NT2/D1 (cell line): ENCODE measurements around the gene ZNF23.

Experiments used
- DNase-seq: peaks from one replicate; pipeline ENCODE4 v3.0.0-alpha.2; 2011; ENCODE audit warnings: low read depth, low spot score
- H3K27me3 ChIP-seq: 2 replicates; pipeline ENCODE4 v1.6.0; 2011; ENCODE audit warnings: mild to moderate bottlenecking; ENCODE audit not compliant: insufficient read length, insufficient read depth
- H3K36me3 ChIP-seq: 2 replicates; pipeline ENCODE4 v1.6.1; 2011; ENCODE audit warnings: mild to moderate bottlenecking, low read length, mixed read lengths; ENCODE audit not compliant: insufficient read depth, insufficient read length
- H3K4me1 ChIP-seq: 2 replicates; pipeline ENCODE4 v1.5.1; 2011; ENCODE audit not compliant: insufficient read depth, insufficient read length
- H3K4me3 ChIP-seq: 2 replicates; pipeline ENCODE4 v1.5.1; 2011; ENCODE audit warnings: low read depth; ENCODE audit not compliant: insufficient read length
- H3K9ac ChIP-seq: 2 replicates; pipeline ENCODE4 v1.6.0; 2011; ENCODE audit warnings: low read depth; ENCODE audit not compliant: insufficient read length
- H3K9me3 ChIP-seq: 2 replicates; pipeline ENCODE4 v1.5.1; 2011; ENCODE audit warnings: mild to moderate bottlenecking, low read length; ENCODE audit not compliant: insufficient read depth
- SUZ12 ChIP-seq: IDR thresholded peaks from 2 replicates; pipeline ENCODE4 v1.6.1; 2011; ENCODE audit not compliant: insufficient read length, insufficient read depth; ENCODE audit errors: extremely low read depth
- YY1 ChIP-seq: IDR thresholded peaks from 2 replicates; pipeline ENCODE4 v1.6.1; 2011; ENCODE audit not compliant: insufficient read length, insufficient read depth
- ZNF274 ChIP-seq: IDR thresholded peaks from 2 replicates; pipeline ENCODE4 v1.6.1; 2011; ENCODE audit warnings: mild to moderate bottlenecking, low read depth, low read length

Gene ZNF23

DNA sequence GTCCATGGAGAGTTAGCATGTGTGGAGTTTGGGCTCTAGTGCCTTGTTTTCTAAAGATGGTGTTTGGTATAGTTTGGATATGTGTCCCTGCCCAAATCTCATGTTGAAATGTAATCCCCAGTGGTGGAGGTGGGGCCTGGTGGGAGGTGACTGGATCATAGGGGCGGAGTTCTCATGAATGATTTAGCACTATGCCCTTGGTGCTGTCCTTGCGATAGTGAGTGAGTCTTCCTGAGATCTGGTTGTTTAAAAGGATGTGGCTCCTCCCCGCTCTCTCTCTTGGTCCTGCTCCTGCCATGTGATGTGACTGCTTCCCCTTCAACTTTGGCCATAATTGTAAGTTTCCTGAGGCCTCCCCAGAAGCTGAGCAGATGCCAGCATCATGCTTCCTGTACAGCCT lies 36.0 kb upstream of the ZNF23 start:
- no peak for DNase-seq
- H3K9me3 ChIP-seq, result no peaks in the 10 kb centered on the region
- no peaks in the 10 kb centered on the region for H3K36me3 ChIP-seq
- no peak for TF ChIP-seq ZNF274
- TF ChIP-seq YY1, result no peak
- no peak for TF ChIP-seq SUZ12
- H3K27me3 ChIP-seq, result no peaks in the 10 kb centered on the region
- H3K4me3 ChIP-seq, result no peak overlapping the region
- H3K4me1 ChIP-seq, result no peaks in the 10 kb centered on the region
- no peak overlapping the region for H3K9ac ChIP-seq

DNA sequence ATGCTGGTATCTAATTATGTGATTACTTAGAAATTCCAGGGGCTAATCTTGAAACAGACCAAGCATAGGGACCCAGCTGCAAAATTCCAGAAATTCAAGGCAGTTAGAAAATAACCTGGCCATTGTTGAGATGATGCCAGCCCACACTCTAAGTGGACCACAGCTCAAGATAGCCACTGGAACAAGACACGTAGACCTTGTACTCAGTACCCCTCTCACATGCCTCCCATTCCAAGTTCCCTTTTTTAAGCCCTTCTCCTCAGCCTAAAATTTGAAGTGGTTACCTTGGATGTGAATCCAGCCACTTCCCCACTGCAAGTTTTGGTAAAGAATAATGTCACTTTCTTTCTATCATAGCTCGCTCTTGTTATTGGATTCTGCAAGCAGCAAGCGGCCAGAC lies 31.2 kb upstream of the ZNF23 start:
- DNase-seq, result no peak
- H3K4me3 ChIP-seq, result no peak overlapping the region
- H3K9me3 ChIP-seq, result no peaks in the 10 kb centered on the region
- no peaks in the 10 kb centered on the region for H3K4me1 ChIP-seq
- H3K36me3 ChIP-seq, result no peaks in the 10 kb centered on the region
- H3K9ac ChIP-seq, result no peak overlapping the region
- no peaks in the 10 kb centered on the region for H3K27me3 ChIP-seq
- TF ChIP-seq ZNF274, result no peak
- no peak for TF ChIP-seq SUZ12
- no peak for TF ChIP-seq YY1

DNA sequence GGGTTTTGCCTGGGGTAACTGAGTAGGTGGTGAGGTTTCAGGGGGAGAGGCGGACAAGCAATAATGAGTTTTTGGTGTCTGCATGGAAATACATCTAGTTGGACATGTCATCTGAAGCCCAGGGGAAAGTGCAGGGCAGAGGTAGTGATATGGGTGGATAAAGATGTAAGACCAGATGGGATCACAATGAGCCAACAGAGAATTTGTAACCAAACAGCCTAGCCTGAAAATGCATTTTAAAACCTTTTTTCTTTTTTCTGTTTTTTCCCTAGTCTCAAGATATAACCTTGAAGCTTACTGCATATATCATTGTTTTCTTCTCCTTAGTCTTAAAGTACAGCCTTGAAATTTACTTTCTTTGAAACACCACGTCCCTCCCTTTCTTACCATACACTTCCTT lies 30.7 kb upstream of the ZNF23 start:
- Histone ChIP-seq H3K9ac (no peak overlapping the region), H3K4me1 (no peaks in the 10 kb centered on the region), H3K9me3 (no peaks in the 10 kb centered on the region), H3K4me3 (no peak overlapping the region), H3K36me3 (no peaks in the 10 kb centered on the region), H3K27me3 (no peaks in the 10 kb centered on the region)
- no peak for TF ChIP-seq SUZ12
- TF ChIP-seq ZNF274, result no peak
- no peak for TF ChIP-seq YY1
- no peak for DNase-seq

DNA sequence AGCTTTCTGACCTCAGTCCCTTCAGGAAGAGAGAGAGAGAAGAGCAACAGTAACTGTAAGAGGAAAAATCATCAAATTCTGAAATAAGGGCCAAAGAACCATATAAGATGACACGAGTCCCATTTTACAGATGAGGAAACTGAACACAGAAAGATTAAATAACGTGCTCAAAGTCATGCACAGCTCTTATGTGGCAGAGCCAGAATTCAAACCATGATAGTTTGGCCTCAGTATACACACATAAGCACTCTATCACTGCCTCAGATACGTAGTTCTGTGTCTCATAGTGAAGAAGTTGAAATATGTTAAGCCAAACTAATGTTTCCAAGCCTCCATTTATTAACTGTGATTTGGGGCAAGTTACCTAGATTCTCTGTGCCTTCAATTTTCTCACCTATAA lies 29.0 kb upstream of the ZNF23 start:
- TF ChIP-seq ZNF274, result no peak
- no peak for TF ChIP-seq YY1
- TF ChIP-seq SUZ12, result no peak
- Histone ChIP-seq H3K36me3 (no peaks in the 10 kb centered on the region), H3K4me3 (no peak overlapping the region), H3K27me3 (no peaks in the 10 kb centered on the region), H3K9me3 (no peaks in the 10 kb centered on the region), H3K9ac (no peak overlapping the region), H3K4me1 (no peaks in the 10 kb centered on the region)
- no peak for DNase-seq

- no peak overlapping the region for H3K9ac ChIP-seq
- H3K4me3 ChIP-seq, result no peak overlapping the region
- TF ChIP-seq YY1 (no peak), SUZ12 (no peak), ZNF274 (no peak)
- no peaks in the 10 kb centered on the region for H3K9me3 ChIP-seq
- no peaks in the 10 kb centered on the region for H3K4me1 ChIP-seq
- H3K36me3 ChIP-seq, result no peaks in the 10 kb centered on the region
- H3K27me3 ChIP-seq, result no peaks in the 10 kb centered on the region
- no peak for DNase-seq
Observed at GRCh38 chr16:71490361-71490760, 28.3 kb upstream of the ZNF23 start.

GRCh38 chr16:71489122-71489521 lies 27.1 kb upstream of the ZNF23 start, which contains the start of gene ZNF19:
TSS of gene ZNF19 (minus strand) at chr16:71489324. CDS start at chr16:71482114, 7,210 bp downstream.
- DNase-seq, result no peak
- TF ChIP-seq ZNF274 (no peak), SUZ12 (no peak), YY1 (no peak)
- no peaks in the 10 kb centered on the region for H3K27me3 ChIP-seq
- no peak within 1 kb of the TSS for H3K4me3 ChIP-seq
- H3K9me3 ChIP-seq, result no peaks in the 10 kb centered on the region
- H3K9ac ChIP-seq, result no peak within 1 kb of the TSS
- no peaks in the 10 kb centered on the region for H3K4me1 ChIP-seq
- H3K36me3 ChIP-seq, result no peaks in the 10 kb centered on the region

- peak overlapping the region; percentile 88 for H3K4me3 ChIP-seq
- DNase-seq, result peak; percentile 76
- H3K9ac ChIP-seq, result peak overlapping the region; percentile 89
- no peaks in the 10 kb centered on the region for H3K9me3 ChIP-seq
- H3K4me1 ChIP-seq, result no peaks in the 10 kb centered on the region
- TF ChIP-seq ZNF274 (no peak), SUZ12 (no peak), YY1 (no peak)
- H3K27me3 ChIP-seq, result no peaks in the 10 kb centered on the region
- no peaks in the 10 kb centered on the region for H3K36me3 ChIP-seq
Observed at GRCh38 chr16:71484006-71484893, 22.2 kb upstream of the ZNF23 start.
